K562 (cell line): ENCODE results near the gene MPIG6B. TPM values are rescaled to one million over a fixed set of nuclear protein-coding genes. Genes with fewer than 3 reads are reported as not detected.

Experiments
- ATAC-seq: fragments of 200-7000 bp; cut with Tn5 transposase; 3 replicates; pipeline ENCODE4 v1.9.1; 2020; ENCODE audit warnings: moderate library complexity
- BruUV-seq: library from RNA; stranded (reverse); fragments of 400-500 nt; replicated peaks from 2 replicates; lab custom pipeline; 2021; lab: Mats Ljungman, UMichigan
- CTCF ChIA-PET: fragments of 300-600 bp; formaldehyde crosslinking; extraction: SDS; loops from one replicate; lab custom pipeline; 2021; ENCODE audit warnings: low intra/inter-chr PET ratio; lab: Yijun Ruan, JAX
- POLR2A ChIA-PET: fragments of 300-600, 350-650 bp; sonication (Branson Sonifier 250); formaldehyde crosslinking; extraction: SDS; loops from one replicate; lab custom pipeline; 2021; ENCODE audit warnings: antibody characterized with exemption, inconsistent platforms; lab: Yijun Ruan, JAX
- DNase-seq, 4 experiments: peaks; one replicate each; pipeline versions ENCODE4 v3.0.0 to v3.0.0-alpha.2; 2011 to 2018; ENCODE audit warnings: low spot score in 3 of 4, mixed read lengths in 3 of 4; ENCODE audit errors: extremely low read depth in 1 of 4
- FAIRE-seq: peaks from 2 replicates; lab custom pipeline; 2011; peaks lifted over from hg19 to GRCh38; lab: Jason Lieb, UNC
- H2AFZ ChIP-seq: 2 replicates; pipeline ENCODE4 v1.6.0; 2011; ENCODE audit warnings: low read depth, low read length, control low read depth, inconsistent platforms
- H3K27ac ChIP-seq: fragments of 200-600 bp; 3 replicates; pipeline ENCODE4 v1.8.0; 2011; ENCODE audit warnings: low read depth, mild to moderate bottlenecking, control low read depth, inconsistent platforms, low read length, moderate library complexity, mixed read lengths; ENCODE audit errors: extremely low read depth
- H3K27me3 ChIP-seq, 2 experiments: fragments of 300-600 bp in 1 of 2; 2 replicates in 1 of 2; 3 replicates in 1 of 2; pipeline versions ENCODE4 v1.6.0 to v1.8.0; 2011; ENCODE audit warnings: inconsistent platforms in 2 of 2, low read length in 2 of 2, mild to moderate bottlenecking in 1 of 2, mixed read lengths in 1 of 2, moderate library complexity in 1 of 2; ENCODE audit not compliant: control insufficient read depth in 2 of 2, insufficient read depth in 2 of 2
- H3K36me3 ChIP-seq: fragments of 300-600 bp; 3 replicates; pipeline ENCODE4 v1.8.0; 2011; ENCODE audit warnings: mild to moderate bottlenecking, low read length, inconsistent platforms; ENCODE audit not compliant: control insufficient read depth, insufficient read depth
- H3K4me1 ChIP-seq, 2 experiments: fragments of 200-600 bp in 1 of 2; replicated peaks in 1 of 2; 2 replicates in 1 of 2; 3 replicates in 1 of 2; pipeline versions ENCODE4 v1.5.1 to v1.8.0; 2011; ENCODE audit warnings: inconsistent platforms in 2 of 2, low read length in 2 of 2, mild to moderate bottlenecking in 1 of 2, mixed read lengths in 1 of 2, moderate library complexity in 1 of 2; ENCODE audit not compliant: control insufficient read depth in 2 of 2, insufficient read depth in 2 of 2
- H3K4me2 ChIP-seq: 2 replicates; pipeline ENCODE4 v1.6.1; 2011; ENCODE audit warnings: low read length, control low read depth, inconsistent platforms, mixed read lengths; ENCODE audit not compliant: insufficient read depth
- H3K4me3 ChIP-seq: fragments of 200-600 bp; sonication (generic), shearing (Covaris generic); 2 replicates; pipeline ENCODE4 v1.5.1; 2016; ENCODE audit warnings: control low read depth, inconsistent platforms
- H3K79me2 ChIP-seq: fragments of 200-600 bp; 3 replicates; pipeline ENCODE4 v1.8.0; 2011; ENCODE audit warnings: low read length, inconsistent platforms; ENCODE audit not compliant: control insufficient read depth, insufficient read depth
- H3K9ac ChIP-seq, 2 experiments: 2 replicates each; pipeline versions ENCODE4 v1.6.0 to v1.6.1; 2011; ENCODE audit warnings: low read depth in 2 of 2, low read length in 2 of 2, control low read depth in 1 of 2, inconsistent platforms in 1 of 2, mild to moderate bottlenecking in 1 of 2, mixed read lengths in 1 of 2; ENCODE audit not compliant: insufficient read depth in 1 of 2
- H3K9me1 ChIP-seq: one replicate; pipeline ENCODE4 v1.6.0; 2011; ENCODE audit warnings: inconsistent platforms, mild to moderate bottlenecking, low read length, moderate library complexity; ENCODE audit not compliant: control insufficient read depth, insufficient read depth
- H3K9me3 ChIP-seq: replicated peaks from 2 replicates; pipeline ENCODE4 v1.5.1; 2011; ENCODE audit warnings: low read depth, low read length, inconsistent platforms; ENCODE audit not compliant: control insufficient read depth, insufficient read depth
- H4K20me1 ChIP-seq: replicated peaks from 2 replicates; pipeline ENCODE4 v1.6.1; 2011; ENCODE audit warnings: low read length, inconsistent platforms, mixed read lengths; ENCODE audit not compliant: control insufficient read depth, insufficient read depth
- CAMTA2 ChIP-seq: fragments of 250-450 bp; sonication (Bioruptor Pico); conservative IDR thresholded peaks from 2 replicates; pipeline ENCODE4 v1.5.1; 2022
- CC2D1A ChIP-seq: fragments of 450-650 bp; IDR thresholded peaks from 2 replicates; pipeline ENCODE4 v1.6.1; 2017; ENCODE audit warnings: mild to moderate bottlenecking
- CHD1 ChIP-seq: fragments of 200-600 bp; sonication (generic); IDR thresholded peaks from one replicate; pipeline ENCODE4 v1.6.1; 2012; ENCODE audit warnings: mild to moderate bottlenecking, moderate library complexity, low read length, inconsistent platforms
- ELF2 ChIP-seq: fragments of 250-450 bp; sonication (Bioruptor Pico); IDR thresholded peaks from 2 replicates; pipeline ENCODE4 v1.5.0; 2021; ENCODE audit warnings: mild to moderate bottlenecking
- ESRRB ChIP-seq: fragments of 250-450 bp; sonication (Bioruptor Pico); IDR thresholded peaks from 2 replicates; pipeline ENCODE4 v1.5.0; 2020; ENCODE audit warnings: mild to moderate bottlenecking, moderate library complexity, borderline replicate concordance
- HDAC2 ChIP-seq: fragments of 450-650 bp; IDR thresholded peaks from 2 replicates; pipeline ENCODE4 v1.6.1; 2016; ENCODE audit warnings: mild to moderate bottlenecking
- KLF10 ChIP-seq: fragments of 250-450 bp; sonication (Bioruptor Pico); IDR thresholded peaks from 2 replicates; pipeline ENCODE4 v1.6.1; 2021; ENCODE audit warnings: matching md5 sums
- MAFF ChIP-seq: IDR thresholded peaks from 2 replicates; pipeline ENCODE4 v1.6.1; 2012; ENCODE audit warnings: low read length, improper control_type of control experiment
- MCM7 ChIP-seq, 2 experiments: fragments of 450-650 bp; IDR thresholded peaks; 2 replicates each; pipeline ENCODE4 v1.6.1; 2016 to 2018
- MTA1 ChIP-seq: fragments of 450-650 bp; IDR thresholded peaks from 2 replicates; pipeline ENCODE4 v1.6.1; 2017; ENCODE audit warnings: borderline replicate concordance
- NBN ChIP-seq: fragments of 450-650 bp; IDR thresholded peaks from 2 replicates; pipeline ENCODE4 v1.6.1; 2016; ENCODE audit warnings: low read depth, mild to moderate bottlenecking
- PCBP1 ChIP-seq: fragments of 200-400 bp; formaldehyde crosslinking; IDR thresholded peaks from 2 replicates; pipeline ENCODE4 v1.6.1; 2018; ENCODE audit warnings: mild to moderate bottlenecking, low read depth, low read length; ENCODE audit not compliant: poor library complexity, severe bottlenecking
- POLR2H ChIP-seq: IDR thresholded peaks from 2 replicates; pipeline ENCODE4 v1.6.1; 2016; ENCODE audit warnings: missing genetic modification characterization, low read depth, mild to moderate bottlenecking, control low read depth, missing compliant biosample characterization, moderate library complexity
- PYGO2 ChIP-seq: fragments of 450-650 bp; IDR thresholded peaks from 2 replicates; pipeline ENCODE4 v1.6.1; 2016; ENCODE audit warnings: mild to moderate bottlenecking, missing genetic modification characterization, moderate library complexity, missing compliant biosample characterization
- RAD21 ChIP-seq, 2 experiments: fragments of 250-450 bp in 1 of 2; fragments of 450-650 bp in 1 of 2; sonication (Bioruptor Pico) in 1 of 2; formaldehyde crosslinking in 1 of 2; IDR thresholded peaks in 1 of 2; conservative IDR thresholded peaks in 1 of 2; 2 replicates each; pipeline versions ENCODE4 v1.4.0 to v1.8.0; 2020 to 2022; ENCODE audit warnings: mild to moderate bottlenecking in 2 of 2, moderate library complexity in 1 of 2
- RBBP5 ChIP-seq: fragments of 200-600 bp; sonication (generic); IDR thresholded peaks from 2 replicates; pipeline ENCODE4 v1.6.1; 2012; ENCODE audit warnings: borderline replicate concordance, mild to moderate bottlenecking, low read length, control low read depth, inconsistent platforms; ENCODE audit not compliant: insufficient read depth, poor library complexity, severe bottlenecking
- RBM34 ChIP-seq: fragments of 200-400 bp; formaldehyde crosslinking; IDR thresholded peaks from 2 replicates; pipeline ENCODE4 v1.6.1; 2018; ENCODE audit warnings: low read length, borderline replicate concordance; ENCODE audit not compliant: insufficient read depth
- RFX7 ChIP-seq: fragments of 250-450 bp; sonication (Bioruptor Pico); IDR thresholded peaks from 2 replicates; pipeline ENCODE4 v1.5.1; 2021; ENCODE audit warnings: mild to moderate bottlenecking
- XRCC5 ChIP-seq: fragments of 200-400 bp; formaldehyde crosslinking; IDR thresholded peaks from 2 replicates; pipeline ENCODE4 v1.6.1; 2017; ENCODE audit warnings: low read depth, mild to moderate bottlenecking, low read length
- ZFPM2 ChIP-seq: fragments of 250-450 bp; sonication (Bioruptor Pico); IDR thresholded peaks from 2 replicates; pipeline ENCODE4 v1.5.1; 2022; ENCODE audit warnings: mild to moderate bottlenecking
- ZNF197 ChIP-seq: fragments of 200-800 bp; sonication (Bioruptor generic); IDR thresholded peaks from 2 replicates; pipeline ENCODE4 v1.6.1; 2016; ENCODE audit warnings: low read depth, missing genetic modification characterization, missing compliant biosample characterization
- ZNF253 ChIP-seq: fragments of 250-450 bp; sonication (Bioruptor Pico); conservative IDR thresholded peaks from 2 replicates; pipeline ENCODE4 v1.6.1; 2021; ENCODE audit warnings: mild to moderate bottlenecking
- ZNF778 ChIP-seq: fragments of 450-650 bp; formaldehyde crosslinking; IDR thresholded peaks from 2 replicates; pipeline ENCODE4 v1.4.0; 2020; ENCODE audit warnings: mild to moderate bottlenecking, moderate library complexity
- WGBS: fragments of 100-300 bp; shearing (Covaris generic); methylation state at CpG from one replicate; pipeline ENCODE4 v1.1.6; 2016; ENCODE audit warnings: low coverage, mixed read lengths; ENCODE audit not compliant: insufficient coverage; ENCODE audit errors: missing lambda C conversion rate; 5-methylcytosine and 5-hydroxymethylcytosine counted together
- in situ Hi-C: fragments of 300-500 bp; cut with MboI; formaldehyde crosslinking; loops from 4 replicates; pipeline ENCODE4 v1.15.0; 2018; ENCODE audit warnings: inconsistent platforms, mixed read lengths
- intact Hi-C: fragments of 100-400 bp; cut with micrococcal nuclease; formaldehyde crosslinking; loops from 2 replicates; pipeline ENCODE4 v1.14.2; 2022
- polyA plus RNA-seq, 8 experiments: library from polyadenylated mRNA; depleted of rRNA in 4 of 8; stranded (reverse) in 5 of 8; unstranded in 3 of 8; fragments of >200 nt; fragmentation: Nextera tagmentation in 2 of 8; fragmentation: Illumina TruSeq in 1 of 8; extraction: Ambion mirVana in 2 of 8; extraction: Trizol in 1 of 8; gene quantifications; 2 replicates each; pipeline versions ENCODE4 v1.2.1 to v1.2.3, GENCODE V29; 2011 to 2014; ENCODE audit warnings: inconsistent platforms in 1 of 8, missing spikeins in 1 of 8
- total RNA-seq, 7 experiments: library from RNA; depleted of rRNA in 6 of 7; stranded (reverse); fragments of >200 nt in 6 of 7; fragmentation: Illumina TruSeq in 2 of 7; extraction: Trizol in 2 of 7; gene quantifications; 2 replicates each; pipeline versions ENCODE4 v1.2.1 to v1.2.3, GENCODE V29; 2011 to 2021; ENCODE audit warnings: low replicate concordance in 1 of 7

Gene MPIG6B
- total and polyA plus RNA-seq, 9 of the 15 experiments (the other 6 are each of a cell fraction or from before 2014, with no cell fraction given), result 0.11 to 1.2 (median 0.28) TPM; not detected in 1

- Histone ChIP-seq H3K9me1 (no peaks in the 10 kb centered on the region), H4K20me1 (0 out of 2 replicates have a peak, but pooled peaks cover under 1% of the 10 kb centered on the region), H3K36me3 (peaks cover 49% of the 10 kb centered on the region), H3K4me1 (peaks cover 56 to 63% of the 10 kb centered on the region in 2 experiments), H3K79me2 (peaks cover 61% of the 10 kb centered on the region), H3K4me2 (peak overlapping the region; percentile 93), H3K4me3 (peak overlapping the region; percentile 64), H3K9me3 (no peaks in the 10 kb centered on the region), H2AFZ (peak overlapping the region; percentile 77), H3K27ac (peak overlapping the region; percentile 95), H3K27me3 (no peaks in the 10 kb centered on the region), H3K9ac (peak overlapping the region; percentile 92 to 99)
- FAIRE-seq, result no peak
- ChIA-PET POLR2A (interaction anchor here (0.6 to 13.1 kb wide), 20 partner anchors 9 to 1855 kb away, joined by 3 to 236 read pairs (median 20); partner anchors contain the start of genes BAG6, C6orf47, CSNK2B and DDAH2), CTCF (no interaction called here)
- no TSS peak for BruUV-seq
- peak in 2 of 4 experiments; percentile 67 to 74 for DNase-seq
- intact Hi-C loops, result no loop called here
- ATAC-seq, result peak; percentile 2
- in situ Hi-C loops, result no loop called here
- WGBS, result 7% methylated on average over 29 of the region's 29 CpGs
- TF ChIP-seq XRCC5, result peak; percentile 22; the same call in 1 of the 2 replicates
- peak; percentile 74 for TF ChIP-seq RBBP5
- no peak for TF ChIP-seq RFX7 (CRISPR knock-in tag)
- peak; percentile 39; the same call in 1 of the 2 replicates for TF ChIP-seq ELF2 (CRISPR knock-in tag)
- no peak for TF ChIP-seq MAFF
- no peak for TF ChIP-seq PYGO2 (tag)
- no peak for TF ChIP-seq ESRRB
- TF ChIP-seq CHD1, result peak; percentile 85
- TF ChIP-seq PCBP1, result peak; percentile 10
- peak; percentile 13; the same call in 1 of the 2 replicates for TF ChIP-seq CC2D1A
- TF ChIP-seq NBN, result no peak
- 0 out of 4 replicates have a peak, but pooled peaks of 1 of the 2 experiments have one; percentile 1 for TF ChIP-seq RAD21 (CRISPR knock-in tag; conservative IDR thresholded peaks at IDR 0.05 in 1 of 2, IDR thresholded peaks at IDR 0.05 in 1 of 2)
- TF ChIP-seq RBM34, result no peak
- peak; percentile 73; the same call in 1 of the 2 replicates for TF ChIP-seq KLF10 (CRISPR knock-in tag)
- TF ChIP-seq ZNF778 (CRISPR knock-in tag), result no peak
- TF ChIP-seq ZNF253 (CRISPR knock-in tag), result no peak
- no peak for TF ChIP-seq POLR2H (tag)
- peak; percentile 56; the same call in 1 of the 2 replicates for TF ChIP-seq CAMTA2 (CRISPR knock-in tag)
- 0 out of 2 replicates have a peak, but pooled peaks have one; percentile 8 for TF ChIP-seq MTA1
- TF ChIP-seq ZFPM2 (CRISPR knock-in tag), result no peak
- TF ChIP-seq MCM7 (IDR thresholded peaks at IDR 0.05), result 0 out of 4 replicates have a peak, but pooled peaks of 1 of the 2 experiments have one; percentile 18
- TF ChIP-seq HDAC2, result peak; percentile 21; the same call in 1 of the 2 replicates
- no peak for TF ChIP-seq ZNF197
These were observed 17.4 kb downstream of the MPIG6B start for GRCh38 chr6:31740397-31741223.
